ENCODE measurements around the gene EDIL3. TPM values are rescaled to one million over a fixed set of nuclear protein-coding genes. Genes with fewer than 3 reads are reported as not detected.

The EDIL3 gene
- total and polyA plus RNA-seq, 2 experiments from 2014 or later, result 18.2 to 42.4 TPM

DNA sequence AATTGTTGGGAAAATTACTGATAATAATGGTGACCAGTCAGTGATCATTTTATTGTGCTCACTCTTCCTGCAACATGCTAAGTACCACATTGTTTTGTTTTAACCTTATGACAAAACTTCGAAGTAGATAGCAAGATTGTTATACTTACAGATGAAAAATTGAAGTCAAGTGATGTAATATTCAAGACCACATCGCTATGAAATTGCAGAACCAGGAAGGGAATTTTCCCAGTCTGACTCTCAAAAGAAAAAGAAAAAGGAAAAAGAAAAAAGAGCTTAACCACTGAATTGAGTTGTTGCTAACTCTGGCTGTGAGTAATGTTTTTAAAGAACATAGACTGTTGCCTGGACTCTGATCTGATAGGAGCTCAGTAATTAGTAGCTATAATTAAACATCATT lies 493.4 kb downstream of the EDIL3 start:
- H3K27ac ChIP-seq, result no peak overlapping the region
- H3K79me2 ChIP-seq, result no peaks in the 10 kb centered on the region
- H3K4me1 ChIP-seq (ENCODE audit: insufficient read depth), result no peaks in the 10 kb centered on the region
- no peaks in the 10 kb centered on the region for H3K9me2 ChIP-seq (replicated peaks; ENCODE audit: insufficient read depth)
- H3K27me3 ChIP-seq, result no peaks in the 10 kb centered on the region
- no peak for TF ChIP-seq EZH2phosphoT487 (IDR thresholded peaks at IDR 0.05; ENCODE audit: low read depth, severe bottlenecking, unreplicated experiment)
- TF ChIP-seq, protein P1, sequence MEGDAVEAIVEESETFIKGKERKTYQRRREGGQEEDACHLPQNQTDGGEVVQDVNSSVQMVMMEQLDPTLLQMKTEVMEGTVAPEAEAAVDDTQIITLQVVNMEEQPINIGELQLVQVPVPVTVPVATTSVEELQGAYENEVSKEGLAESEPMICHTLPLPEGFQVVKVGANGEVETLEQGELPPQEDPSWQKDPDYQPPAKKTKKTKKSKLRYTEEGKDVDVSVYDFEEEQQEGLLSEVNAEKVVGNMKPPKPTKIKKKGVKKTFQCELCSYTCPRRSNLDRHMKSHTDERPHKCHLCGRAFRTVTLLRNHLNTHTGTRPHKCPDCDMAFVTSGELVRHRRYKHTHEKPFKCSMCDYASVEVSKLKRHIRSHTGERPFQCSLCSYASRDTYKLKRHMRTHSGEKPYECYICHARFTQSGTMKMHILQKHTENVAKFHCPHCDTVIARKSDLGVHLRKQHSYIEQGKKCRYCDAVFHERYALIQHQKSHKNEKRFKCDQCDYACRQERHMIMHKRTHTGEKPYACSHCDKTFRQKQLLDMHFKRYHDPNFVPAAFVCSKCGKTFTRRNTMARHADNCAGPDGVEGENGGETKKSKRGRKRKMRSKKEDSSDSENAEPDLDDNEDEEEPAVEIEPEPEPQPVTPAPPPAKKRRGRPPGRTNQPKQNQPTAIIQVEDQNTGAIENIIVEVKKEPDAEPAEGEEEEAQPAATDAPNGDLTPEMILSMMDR (IDR thresholded peaks at IDR 0.05; ENCODE audit: poor library complexity), result no peak
- no peak for TF ChIP-seq EZH2 (IDR thresholded peaks at IDR 0.05; ENCODE audit: borderline replicate concordance)
- H3K36me3 ChIP-seq (replicated peaks; ENCODE audit: insufficient read depth, low read depth), result no peaks in the 10 kb centered on the region
- WGBS (ENCODE audit: low lambda C conversion rate, missing lambda C conversion rate), result 94% methylated on average over 2 of the region's 2 CpGs
- no peaks in the 10 kb centered on the region for H3K9me3 ChIP-seq (ENCODE audit: low read depth)
- no peak for DNase-seq (ENCODE audit: low spot score)
- no peak overlapping the region for H3K4me2 ChIP-seq
- H2AFZ ChIP-seq, result no peak overlapping the region
- H3K4me3 ChIP-seq, result no peak overlapping the region
- H4K20me1 ChIP-seq (ENCODE audit: insufficient read depth, poor library complexity, severe bottlenecking), result no peaks in the 10 kb centered on the region

Small RNA genes lying within 50 kb of the gene (small RNA-seq; reads per million reads assigned to genes)
- gene RNU6-448P, result not detected

Measured in hepatocyte (in vitro differentiated cells).